GM12878 (cell line): ENCODE measurements around the gene UBTF. TPM values are rescaled to one million over a fixed set of nuclear protein-coding genes. Genes with fewer than 3 reads are reported as not detected.
A peak's percentile ranks its signal among the peaks of the same experiment; 100 is the strongest.

Experiments used
- ATAC-seq: fragments of 200-7000 bp; cut with Tn5 transposase; 3 replicates; pipeline ENCODE4 v1.9.1; 2020; ENCODE audit warnings: mild to moderate bottlenecking, moderate library complexity
- BruUV-seq: library from RNA; stranded (reverse); fragments of 400-500 nt; replicated peaks from 2 replicates; lab custom pipeline; 2021; lab: Mats Ljungman, UMichigan
- CTCF ChIA-PET: fragments of 300-600 bp; sonication (Branson Sonifier 250); formaldehyde crosslinking; extraction: SDS; loops from one replicate; lab custom pipeline; 2021; ENCODE audit warnings: inconsistent platforms; lab: Yijun Ruan, JAX
- POLR2A ChIA-PET: fragments of 350-600 bp; formaldehyde crosslinking; extraction: SDS; loops from one replicate; lab custom pipeline; 2021; ENCODE audit warnings: inconsistent platforms; lab: Charles Lee
- RAD21 ChIA-PET: fragments of 300-600 bp; sonication (Branson Sonifier 250); formaldehyde crosslinking; loops from one replicate; lab custom pipeline; 2023; ENCODE audit warnings: antibody characterized with exemption; ENCODE audit not compliant: unreplicated experiment; lab: Charles Lee
- SMC1A ChIA-PET: fragments of 300-600 bp; sonication (Branson Sonifier 250); formaldehyde crosslinking; loops from one replicate; lab custom pipeline; 2023; ENCODE audit not compliant: unreplicated experiment, uncharacterized antibody; lab: Charles Lee
- DNase-seq: peaks from one replicate; pipeline ENCODE4 v3.0.0-alpha.2; 2011; ENCODE audit warnings: low read depth, low spot score
- FAIRE-seq: peaks from 3 replicates; lab custom pipeline; 2011; peaks lifted over from hg19 to GRCh38; lab: Jason Lieb, UNC
- H2AFZ ChIP-seq: 2 replicates; pipeline ENCODE4 v1.6.0; 2011; ENCODE audit warnings: low read depth, low read length, control low read depth; ENCODE audit not compliant: control insufficient read depth
- H3K27ac ChIP-seq: 2 replicates; pipeline ENCODE4 v1.5.1; 2011; ENCODE audit warnings: control low read depth; ENCODE audit not compliant: control insufficient read depth, insufficient read depth
- H3K27me3 ChIP-seq, 2 experiments: replicated peaks in 1 of 2; 2 replicates each; pipeline versions ENCODE4 v1.6.0 to v1.6.1; 2011; ENCODE audit warnings: low read length in 1 of 2; ENCODE audit not compliant: control insufficient read depth in 2 of 2, insufficient read depth in 2 of 2
- H3K36me3 ChIP-seq, 2 experiments: 2 replicates each; pipeline ENCODE4 v1.5.1; 2011; ENCODE audit warnings: low read length in 1 of 2; ENCODE audit not compliant: control insufficient read depth in 2 of 2, insufficient read depth in 2 of 2
- H3K4me1 ChIP-seq: 2 replicates; pipeline ENCODE4 v1.6.1; 2011; ENCODE audit warnings: mild to moderate bottlenecking, low read length, moderate library complexity, mixed read lengths; ENCODE audit not compliant: control insufficient read depth, insufficient read depth
- H3K4me2 ChIP-seq: 2 replicates; pipeline ENCODE4 v1.6.0; 2011; ENCODE audit warnings: control low read depth; ENCODE audit not compliant: control insufficient read depth, insufficient read depth
- H3K4me3 ChIP-seq: fragments of 200-600 bp; sonication (generic); 2 replicates; pipeline ENCODE4 v1.5.1; 2016
- H3K79me2 ChIP-seq: 2 replicates; pipeline ENCODE4 v1.6.0; 2011; ENCODE audit warnings: low read length; ENCODE audit not compliant: control insufficient read depth, insufficient read depth
- H3K9ac ChIP-seq: 2 replicates; pipeline ENCODE4 v1.8.0; 2011; ENCODE audit warnings: low read length, control low read depth, mixed read lengths; ENCODE audit not compliant: control insufficient read depth, insufficient read depth
- H3K9me3 ChIP-seq: replicated peaks from 3 replicates; pipeline ENCODE4 v1.5.1; 2011; ENCODE audit warnings: mild to moderate bottlenecking, low read length; ENCODE audit not compliant: control insufficient read depth, insufficient read depth
- H4K20me1 ChIP-seq: 2 replicates; pipeline ENCODE4 v1.6.0; 2011; ENCODE audit not compliant: control insufficient read depth, insufficient read depth
- BACH1 ChIP-seq: fragments of 450-650 bp; IDR thresholded peaks from 2 replicates; pipeline ENCODE4 v1.6.1; 2017; ENCODE audit warnings: mild to moderate bottlenecking, borderline replicate concordance
- BHLHE40 ChIP-seq, 2 experiments: fragments of 450-650 bp in 1 of 2; IDR thresholded peaks; 2 replicates each; pipeline ENCODE4 v1.6.1; 2011 to 2017; ENCODE audit warnings: low read depth in 2 of 2, borderline replicate concordance in 1 of 2, improper control_type of control experiment in 1 of 2, low read length in 1 of 2, mild to moderate bottlenecking in 1 of 2
- CREM ChIP-seq: IDR thresholded peaks from 2 replicates; pipeline ENCODE4 v1.6.1; 2014; ENCODE audit warnings: antibody characterized with exemption, low read depth
- FOXM1 ChIP-seq: IDR thresholded peaks from 2 replicates; pipeline ENCODE4 v1.6.1; 2012; ENCODE audit warnings: low read depth, mild to moderate bottlenecking, inconsistent platforms, low read length, moderate library complexity
- HCFC1 ChIP-seq: fragments of 150-350 bp; IDR thresholded peaks from 2 replicates; pipeline ENCODE4 v1.6.1; 2014; ENCODE audit warnings: low read length
- HDGF ChIP-seq: fragments of 450-650 bp; IDR thresholded peaks from 2 replicates; pipeline ENCODE4 v1.6.1; 2016; ENCODE audit warnings: antibody characterized with exemption
- MEF2A ChIP-seq: IDR thresholded peaks from 2 replicates; pipeline ENCODE4 v1.6.1; 2011; ENCODE audit warnings: low read depth, mild to moderate bottlenecking, low read length, moderate library complexity; ENCODE audit not compliant: insufficient read depth
- NBN ChIP-seq: fragments of 450-650 bp; IDR thresholded peaks from 2 replicates; pipeline ENCODE4 v1.6.1; 2016
- POLR2AphosphoS2 ChIP-seq: IDR thresholded peaks from 2 replicates; pipeline ENCODE4 v1.6.1; 2011; ENCODE audit warnings: low read depth, mild to moderate bottlenecking, low read length, improper control_type of control experiment, moderate library complexity
- SMAD5 ChIP-seq: IDR thresholded peaks from 2 replicates; pipeline ENCODE4 v1.6.1; 2016; ENCODE audit warnings: antibody characterized with exemption, low read depth
- TCF12 ChIP-seq: IDR thresholded peaks from 2 replicates; pipeline ENCODE4 v1.6.1; 2011; ENCODE audit warnings: low read depth, mild to moderate bottlenecking, low read length
- ZZZ3 ChIP-seq: IDR thresholded peaks from 2 replicates; pipeline ENCODE4 v1.6.1; 2011; ENCODE audit warnings: low read depth; ENCODE audit not compliant: control insufficient read depth, insufficient read length
- WGBS: methylation state at CpG from one replicate; pipeline ENCODE4 v1.1.6; 2016; ENCODE audit warnings: low lambda C conversion rate; ENCODE audit not compliant: insufficient replicate concordance, insufficient coverage; ENCODE audit errors: missing lambda C conversion rate; 5-methylcytosine and 5-hydroxymethylcytosine counted together
- in situ Hi-C: fragments of 300-500 bp; cut with MboI; formaldehyde crosslinking; loops from 9 replicates; pipeline ENCODE4 v1.14.3; 2018; ENCODE audit warnings: mixed read lengths
- intact Hi-C: fragments of 100-400 bp; cut with micrococcal nuclease; formaldehyde crosslinking; loops from one replicate; pipeline ENCODE4 v1.14.2; 2022; ENCODE audit not compliant: unreplicated experiment
- polyA plus RNA-seq, 11 experiments: library from polyadenylated mRNA; depleted of rRNA in 4 of 11; unstranded in 6 of 11; stranded (reverse) in 5 of 11; fragments of >200 nt; fragmentation: Nextera tagmentation in 4 of 11; fragmentation: Illumina TruSeq in 1 of 11; extraction: Ambion mirVana in 4 of 11; extraction: Trizol in 1 of 11; gene quantifications; 1 replicate in 1 of 11; 2 replicates in 10 of 11; pipeline versions ENCODE4 v1.2.1 to v1.2.3, GENCODE V29; 2011 to 2016; ENCODE audit warnings: inconsistent platforms in 2 of 11, missing spikeins in 2 of 11, low read depth in 1 of 11
- total RNA-seq, 4 experiments: library from RNA; depleted of rRNA in 3 of 4; stranded (reverse); fragments of >200 nt in 3 of 4; fragmentation: Illumina TruSeq in 1 of 4; extraction: Trizol in 1 of 4; gene quantifications; 2 replicates each; pipeline versions ENCODE4 v1.2.1 to v1.2.3, GENCODE V29; 2013 to 2021
- TF ChIP-seq, protein P1 (sequence below): IDR thresholded peaks from 2 replicates; pipeline ENCODE4 v1.6.1; 2011; ENCODE audit warnings: low read depth, low read length, improper control_type of control experiment, borderline replicate concordance
- TF ChIP-seq, protein P2 (sequence below): IDR thresholded peaks from 2 replicates; pipeline ENCODE4 v1.6.1; 2012; ENCODE audit warnings: low read length, inconsistent platforms
- TF ChIP-seq, protein P3 (sequence below): fragments of 450-650 bp; IDR thresholded peaks from 2 replicates; pipeline ENCODE4 v1.6.1; 2017; ENCODE audit warnings: low read depth, mild to moderate bottlenecking, moderate library complexity
- TF ChIP-seq, protein P4 (sequence below): fragments of 450-650 bp; formaldehyde crosslinking; IDR thresholded peaks from 2 replicates; pipeline ENCODE4 v1.5.0; 2022; ENCODE audit warnings: mild to moderate bottlenecking, missing genetic modification characterization
- TF ChIP-seq, protein P5 (sequence below): IDR thresholded peaks from 2 replicates; pipeline ENCODE4 v1.6.1; 2012; ENCODE audit warnings: low read depth, low read length, improper control_type of control experiment

The UBTF gene
- total and polyA plus RNA-seq, 10 of the 15 experiments (the other 5 are each of a cell fraction or from before 2014, with no cell fraction given): 2.2 to 124 (median 79.6) TPM

DNA sequence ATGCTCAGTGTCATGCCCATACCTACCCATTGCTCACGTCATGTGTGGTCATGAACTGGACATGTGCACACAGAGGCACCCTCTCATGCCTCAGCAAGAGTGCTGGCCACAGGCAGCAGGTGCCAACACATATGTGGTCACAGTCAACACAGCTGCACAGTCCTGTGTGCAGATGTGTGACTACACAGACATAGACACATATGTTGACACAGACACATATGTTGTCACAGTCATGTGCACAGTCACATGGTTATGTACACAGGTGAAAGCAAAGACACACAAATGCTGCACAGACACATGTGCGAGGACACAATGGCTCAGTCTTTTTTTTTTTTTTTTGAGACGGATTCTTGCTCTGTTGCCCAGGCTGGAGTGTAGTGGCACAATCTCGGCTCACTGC is 37.2 kb upstream of the UBTF start:
- ChIA-PET RAD21 (no interaction called here), CTCF (interaction anchor here (1.8 kb wide), 1 partner anchor 11 kb away, joined by 4 read pairs; no protein-coding TSS in a partner anchor), SMC1A (no interaction called here), POLR2A (no interaction called here)
- no peak overlapping the region for H3K9ac ChIP-seq
- H3K9me3 ChIP-seq: no peaks in the 10 kb centered on the region
- TF ChIP-seq, protein P1, sequence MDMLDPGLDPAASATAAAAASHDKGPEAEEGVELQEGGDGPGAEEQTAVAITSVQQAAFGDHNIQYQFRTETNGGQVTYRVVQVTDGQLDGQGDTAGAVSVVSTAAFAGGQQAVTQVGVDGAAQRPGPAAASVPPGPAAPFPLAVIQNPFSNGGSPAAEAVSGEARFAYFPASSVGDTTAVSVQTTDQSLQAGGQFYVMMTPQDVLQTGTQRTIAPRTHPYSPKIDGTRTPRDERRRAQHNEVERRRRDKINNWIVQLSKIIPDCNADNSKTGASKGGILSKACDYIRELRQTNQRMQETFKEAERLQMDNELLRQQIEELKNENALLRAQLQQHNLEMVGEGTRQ: no peak
- TF ChIP-seq, protein P2, sequence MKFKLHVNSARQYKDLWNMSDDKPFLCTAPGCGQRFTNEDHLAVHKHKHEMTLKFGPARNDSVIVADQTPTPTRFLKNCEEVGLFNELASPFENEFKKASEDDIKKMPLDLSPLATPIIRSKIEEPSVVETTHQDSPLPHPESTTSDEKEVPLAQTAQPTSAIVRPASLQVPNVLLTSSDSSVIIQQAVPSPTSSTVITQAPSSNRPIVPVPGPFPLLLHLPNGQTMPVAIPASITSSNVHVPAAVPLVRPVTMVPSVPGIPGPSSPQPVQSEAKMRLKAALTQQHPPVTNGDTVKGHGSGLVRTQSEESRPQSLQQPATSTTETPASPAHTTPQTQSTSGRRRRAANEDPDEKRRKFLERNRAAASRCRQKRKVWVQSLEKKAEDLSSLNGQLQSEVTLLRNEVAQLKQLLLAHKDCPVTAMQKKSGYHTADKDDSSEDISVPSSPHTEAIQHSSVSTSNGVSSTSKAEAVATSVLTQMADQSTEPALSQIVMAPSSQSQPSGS: no peak
- TF ChIP-seq NBN (no peak), FOXM1 (no peak), BHLHE40 (IDR thresholded peaks at IDR 0.05; ENCODE audit: borderline replicate concordance in 1 of 2, low read depth in 2 of 2, low read length in 1 of 2) (no peak), CREM (no peak), POLR2AphosphoS2 (no peak), HDGF (no peak), SMAD5 (no peak), HCFC1 (no peak), MEF2A (no peak), ZZZ3 (no peak), BACH1 (no peak), TCF12 (no peak)
- TF ChIP-seq, protein P3, sequence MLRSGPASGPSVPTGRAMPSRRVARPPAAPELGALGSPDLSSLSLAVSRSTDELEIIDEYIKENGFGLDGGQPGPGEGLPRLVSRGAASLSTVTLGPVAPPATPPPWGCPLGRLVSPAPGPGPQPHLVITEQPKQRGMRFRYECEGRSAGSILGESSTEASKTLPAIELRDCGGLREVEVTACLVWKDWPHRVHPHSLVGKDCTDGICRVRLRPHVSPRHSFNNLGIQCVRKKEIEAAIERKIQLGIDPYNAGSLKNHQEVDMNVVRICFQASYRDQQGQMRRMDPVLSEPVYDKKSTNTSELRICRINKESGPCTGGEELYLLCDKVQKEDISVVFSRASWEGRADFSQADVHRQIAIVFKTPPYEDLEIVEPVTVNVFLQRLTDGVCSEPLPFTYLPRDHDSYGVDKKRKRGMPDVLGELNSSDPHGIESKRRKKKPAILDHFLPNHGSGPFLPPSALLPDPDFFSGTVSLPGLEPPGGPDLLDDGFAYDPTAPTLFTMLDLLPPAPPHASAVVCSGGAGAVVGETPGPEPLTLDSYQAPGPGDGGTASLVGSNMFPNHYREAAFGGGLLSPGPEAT: no peak
- TF ChIP-seq, protein P4, sequence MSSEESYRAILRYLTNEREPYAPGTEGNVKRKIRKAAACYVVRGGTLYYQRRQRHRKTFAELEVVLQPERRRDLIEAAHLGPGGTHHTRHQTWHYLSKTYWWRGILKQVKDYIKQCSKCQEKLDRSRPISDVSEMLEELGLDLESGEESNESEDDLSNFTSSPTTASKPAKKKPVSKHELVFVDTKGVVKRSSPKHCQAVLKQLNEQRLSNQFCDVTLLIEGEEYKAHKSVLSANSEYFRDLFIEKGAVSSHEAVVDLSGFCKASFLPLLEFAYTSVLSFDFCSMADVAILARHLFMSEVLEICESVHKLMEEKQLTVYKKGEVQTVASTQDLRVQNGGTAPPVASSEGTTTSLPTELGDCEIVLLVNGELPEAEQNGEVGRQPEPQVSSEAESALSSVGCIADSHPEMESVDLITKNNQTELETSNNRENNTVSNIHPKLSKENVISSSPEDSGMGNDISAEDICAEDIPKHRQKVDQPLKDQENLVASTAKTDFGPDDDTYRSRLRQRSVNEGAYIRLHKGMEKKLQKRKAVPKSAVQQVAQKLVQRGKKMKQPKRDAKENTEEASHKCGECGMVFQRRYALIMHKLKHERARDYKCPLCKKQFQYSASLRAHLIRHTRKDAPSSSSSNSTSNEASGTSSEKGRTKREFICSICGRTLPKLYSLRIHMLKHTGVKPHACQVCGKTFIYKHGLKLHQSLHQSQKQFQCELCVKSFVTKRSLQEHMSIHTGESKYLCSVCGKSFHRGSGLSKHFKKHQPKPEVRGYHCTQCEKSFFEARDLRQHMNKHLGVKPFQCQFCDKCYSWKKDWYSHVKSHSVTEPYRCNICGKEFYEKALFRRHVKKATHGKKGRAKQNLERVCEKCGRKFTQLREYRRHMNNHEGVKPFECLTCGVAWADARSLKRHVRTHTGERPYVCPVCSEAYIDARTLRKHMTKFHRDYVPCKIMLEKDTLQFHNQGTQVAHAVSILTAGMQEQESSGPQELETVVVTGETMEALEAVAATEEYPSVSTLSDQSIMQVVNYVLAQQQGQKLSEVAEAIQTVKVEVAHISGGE (CRISPR knock-in tag): no peak
- TF ChIP-seq, protein P5, sequence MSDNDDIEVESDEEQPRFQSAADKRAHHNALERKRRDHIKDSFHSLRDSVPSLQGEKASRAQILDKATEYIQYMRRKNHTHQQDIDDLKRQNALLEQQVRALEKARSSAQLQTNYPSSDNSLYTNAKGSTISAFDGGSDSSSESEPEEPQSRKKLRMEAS: no peak
- intact Hi-C loops: no loop called here
- no peak for DNase-seq
- no peaks in the 10 kb centered on the region for H3K36me3 ChIP-seq
- H2AFZ ChIP-seq: no peak overlapping the region
- H3K79me2 ChIP-seq: no peaks in the 10 kb centered on the region
- no peak overlapping the region for H3K4me2 ChIP-seq
- BruUV-seq: no TSS peak
- ATAC-seq: peak; percentile 39; the same call in 2 of the 3 replicates
- H3K4me1 ChIP-seq: no peaks in the 10 kb centered on the region
- H3K27me3 ChIP-seq: no peaks in the 10 kb centered on the region
- 24% methylated on average over 3 of the region's 4 CpGs for WGBS
- in situ Hi-C loops: no loop called here
- no peak overlapping the region for H3K27ac ChIP-seq
- no peak for FAIRE-seq
- no peaks in the 10 kb centered on the region for H4K20me1 ChIP-seq
- no peak overlapping the region for H3K4me3 ChIP-seq
